Karpas-422 (cell line): ENCODE data around the gene DPP3. TPM values are rescaled to one million over a fixed set of nuclear protein-coding genes. Genes with fewer than 3 reads are reported as not detected.

Source experiments
- DNase-seq: peaks from one replicate; pipeline ENCODE4 v3.0.0-alpha.2; 2015
- H2AFZ ChIP-seq: fragments of 200-600 bp; sonication (generic); 2 replicates; pipeline ENCODE4 v1.6.1; 2014; ENCODE audit warnings: antibody characterized with exemption, low read length, mixed read lengths
- H3K27ac ChIP-seq: fragments of 200-600 bp; sonication (generic); 2 replicates; pipeline ENCODE4 v1.5.1; 2014; ENCODE audit warnings: mild to moderate bottlenecking, low read length, moderate library complexity
- H3K27me3 ChIP-seq: fragments of 200-600 bp; sonication (generic); 2 replicates; pipeline ENCODE4 v1.6.1; 2014; ENCODE audit warnings: low read length, mixed read lengths
- H3K36me3 ChIP-seq: fragments of 200-600 bp; sonication (generic); 2 replicates; pipeline ENCODE4 v1.6.1; 2014; ENCODE audit warnings: low read length, mixed read lengths; ENCODE audit not compliant: insufficient read depth
- H3K4me1 ChIP-seq: fragments of 200-600 bp; sonication (generic); 2 replicates; pipeline ENCODE4 v1.6.1; 2014; ENCODE audit warnings: mild to moderate bottlenecking, low read length, mixed read lengths
- H3K4me2 ChIP-seq: fragments of 200-600 bp; sonication (generic); 2 replicates; pipeline ENCODE4 v1.6.1; 2014; ENCODE audit warnings: low read length, low read depth, mild to moderate bottlenecking; ENCODE audit not compliant: poor library complexity, severe bottlenecking
- H3K4me3 ChIP-seq: fragments of 200-600 bp; sonication (generic); 2 replicates; pipeline ENCODE4 v1.5.1; 2014; ENCODE audit warnings: mild to moderate bottlenecking, antibody characterized with exemption, low read length, mixed read lengths
- H3K79me2 ChIP-seq: fragments of 200-600 bp; sonication (generic); 2 replicates; pipeline ENCODE4 v1.6.1; 2014; ENCODE audit warnings: mild to moderate bottlenecking, low read length, mixed read lengths
- H3K9ac ChIP-seq: fragments of 200-600 bp; sonication (generic); 2 replicates; pipeline ENCODE4 v1.6.0; 2014; ENCODE audit warnings: low read length
- H3K9me2 ChIP-seq: fragments of 200-600 bp; sonication (generic), shearing (Covaris generic); replicated peaks from 2 replicates; pipeline ENCODE4 v1.6.0; 2014; ENCODE audit warnings: mild to moderate bottlenecking, low read length, moderate library complexity; ENCODE audit not compliant: insufficient read depth
- H3K9me3 ChIP-seq: fragments of 300-700, 200-600 bp; sonication (generic); 2 replicates; pipeline ENCODE4 v1.6.1; 2014; ENCODE audit warnings: low read length, mixed read lengths
- H4K20me1 ChIP-seq: fragments of 200-600 bp; sonication (generic); 2 replicates; pipeline ENCODE4 v1.6.1; 2014; ENCODE audit warnings: mild to moderate bottlenecking, antibody characterized with exemption, low read length, low read depth; ENCODE audit not compliant: insufficient read depth
- small RNA-seq: library from RNA; depleted of rRNA; stranded (forward); fragments of <200 nt; gene quantifications from one replicate; pipeline ENCODE3, GENCODE V24; 2014
- total RNA-seq: library from RNA; depleted of rRNA; stranded (reverse); fragments of >200 nt; shearing (Covaris generic); gene quantifications from 2 replicates; pipeline ENCODE4 v1.2.3, GENCODE V29; 2014; ENCODE audit warnings: low replicate concordance; rRNA removed

The DPP3 gene
- total RNA-seq, 1 experiment from 2014 or later: 91.5 TPM

DNA sequence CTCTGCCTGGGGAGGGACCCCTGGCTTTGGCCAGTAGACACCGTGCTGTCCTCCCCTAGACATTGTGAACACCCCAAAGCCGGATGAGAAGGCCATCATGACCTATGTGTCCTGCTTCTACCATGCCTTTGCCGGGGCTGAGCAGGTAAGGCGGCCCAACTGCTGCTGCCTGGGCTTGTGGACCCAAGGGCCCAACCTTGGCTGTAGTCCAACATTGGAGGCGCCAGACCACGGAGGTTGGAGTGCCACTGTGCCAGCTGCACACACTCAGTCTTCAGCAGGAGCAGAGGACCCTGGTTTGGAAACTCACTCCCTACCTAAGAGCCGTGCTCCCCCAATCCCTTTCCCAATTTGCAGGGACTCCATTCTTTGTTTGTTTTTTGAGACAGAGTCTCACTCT is 75.9 kb downstream of the DPP3 start:
- no peak overlapping the region for H3K4me3 ChIP-seq
- H3K79me2 ChIP-seq: no peaks in the 10 kb centered on the region
- no peaks in the 10 kb centered on the region for H3K9me2 ChIP-seq
- H3K9me3 ChIP-seq: no peaks in the 10 kb centered on the region
- DNase-seq: no peak
- no peak overlapping the region for H2AFZ ChIP-seq
- no peak overlapping the region for H3K4me2 ChIP-seq
- H4K20me1 ChIP-seq: no peaks in the 10 kb centered on the region
- H3K4me1 ChIP-seq: no peaks in the 10 kb centered on the region
- no peak overlapping the region for H3K9ac ChIP-seq
- H3K36me3 ChIP-seq: no peaks in the 10 kb centered on the region
- H3K27ac ChIP-seq: no peak overlapping the region
- H3K27me3 ChIP-seq: no peaks in the 10 kb centered on the region

GRCh38 chr11:66557733-66558326 is 77.6 kb downstream of the DPP3 start:
- Histone ChIP-seq H4K20me1 (no peaks in the 10 kb centered on the region), H3K4me3 (no peak overlapping the region), H3K79me2 (no peaks in the 10 kb centered on the region), H3K4me1 (no peaks in the 10 kb centered on the region), H2AFZ (no peak overlapping the region), H3K36me3 (no peaks in the 10 kb centered on the region), H3K9ac (no peak overlapping the region), H3K9me2 (no peaks in the 10 kb centered on the region), H3K9me3 (no peaks in the 10 kb centered on the region), H3K27ac (no peak overlapping the region), H3K27me3 (no peaks in the 10 kb centered on the region), H3K4me2 (no peak overlapping the region)
- DNase-seq: no peak

Small RNAs within 50 kb of the gene (small RNA-seq; reads per million reads assigned to genes)
- gene RF00416: not detected

Other genes with a start within 250 kb of the DPP3 start
- gene KLC2, start 222.7 kb upstream of the DPP3 start, total RNA-seq: 12.9 and 18.5 TPM in 2 replicates
- gene RAB1B, start 211.8 kb upstream of the DPP3 start, total RNA-seq: 56.2 and 64.3 TPM in 2 replicates
- gene CNIH2, start 202.3 kb upstream of the DPP3 start, total RNA-seq: 0.34 and 6.6 TPM in 2 replicates
- gene YIF1A, start 191.3 kb upstream of the DPP3 start, total RNA-seq: 145 and 154 TPM in 2 replicates
- gene TMEM151A, start 188.5 kb upstream of the DPP3 start, total RNA-seq: not detected in 2 replicates
- not detected in 2 replicates for gene CD248, start 163.4 kb upstream of the DPP3 start, total RNA-seq
- gene RIN1, start 144.0 kb upstream of the DPP3 start, total RNA-seq: 0.78 and 1.1 TPM in 2 replicates
- 32.0 and 57.1 TPM in 2 replicates for gene BRMS1, start 135.3 kb upstream of the DPP3 start, total RNA-seq
- 10.6 and 11.9 TPM in 2 replicates for gene B4GAT1, start 132.8 kb upstream of the DPP3 start, total RNA-seq
- gene SLC29A2, start 108.7 kb upstream of the DPP3 start, total RNA-seq: 0.15 and 0.90 TPM in 2 replicates
- not detected in 2 replicates for gene NPAS4, start 59.4 kb upstream of the DPP3 start, total RNA-seq
- gene MRPL11, start 41.6 kb upstream of the DPP3 start, total RNA-seq: 69.6 and 80.4 TPM in 2 replicates
- 5.6 and 6.7 TPM in 2 replicates for gene PELI3, start 13.5 kb upstream of the DPP3 start, total RNA-seq
- 9.1 and 37.3 TPM in 2 replicates for gene BBS1, start 30.2 kb downstream of the DPP3 start, total RNA-seq
- 22.2 and 35.0 TPM in 2 replicates for gene ZDHHC24, start 65.6 kb downstream of the DPP3 start, total RNA-seq
- not detected in 2 replicates for gene ACTN3, start 66.5 kb downstream of the DPP3 start, total RNA-seq
- gene CTSF, start 88.2 kb downstream of the DPP3 start, total RNA-seq: not detected in 2 replicates
- gene CCDC87, start 112.6 kb downstream of the DPP3 start, total RNA-seq: 0.22 and 0.75 TPM in 2 replicates
- 24.6 and 57.6 TPM in 2 replicates for gene CCS, start 112.8 kb downstream of the DPP3 start, total RNA-seq
- gene RBM14, start 136.2 kb downstream of the DPP3 start, total RNA-seq: 47.9 and 51.3 TPM in 2 replicates
- gene RBM4, start 158.3 kb downstream of the DPP3 start, total RNA-seq: 103 and 141 TPM in 2 replicates
- 39.5 and 43.2 TPM in 2 replicates for gene RBM4B, start 197.5 kb downstream of the DPP3 start, total RNA-seq
- gene SPTBN2, start 248.8 kb downstream of the DPP3 start, total RNA-seq: 18.9 and 72.0 TPM in 2 replicates